ENCODE measurements around the gene EXOC6B.

GRCh38 chr2:72583376-72583775 lies 242.5 kb downstream of the EXOC6B start:
- TF ChIP-seq POLR2A (IDR thresholded peaks at IDR 0.05): no peak
- no peak for TF ChIP-seq EP300 (IDR thresholded peaks at IDR 0.05; ENCODE audit: low read depth)
